HG03378 (cell line): Measurements from ENCODE around the gene CCND1.

ENCODE experiments used
- ATAC-seq: cut with Tn5 transposase; IDR thresholded peaks from one replicate; pipeline ENCODE4 v1.9.1; 2021; ENCODE audit warnings: mild to moderate bottlenecking, moderate library complexity; ENCODE audit not compliant: unreplicated experiment

CCND1 gene

DNA sequence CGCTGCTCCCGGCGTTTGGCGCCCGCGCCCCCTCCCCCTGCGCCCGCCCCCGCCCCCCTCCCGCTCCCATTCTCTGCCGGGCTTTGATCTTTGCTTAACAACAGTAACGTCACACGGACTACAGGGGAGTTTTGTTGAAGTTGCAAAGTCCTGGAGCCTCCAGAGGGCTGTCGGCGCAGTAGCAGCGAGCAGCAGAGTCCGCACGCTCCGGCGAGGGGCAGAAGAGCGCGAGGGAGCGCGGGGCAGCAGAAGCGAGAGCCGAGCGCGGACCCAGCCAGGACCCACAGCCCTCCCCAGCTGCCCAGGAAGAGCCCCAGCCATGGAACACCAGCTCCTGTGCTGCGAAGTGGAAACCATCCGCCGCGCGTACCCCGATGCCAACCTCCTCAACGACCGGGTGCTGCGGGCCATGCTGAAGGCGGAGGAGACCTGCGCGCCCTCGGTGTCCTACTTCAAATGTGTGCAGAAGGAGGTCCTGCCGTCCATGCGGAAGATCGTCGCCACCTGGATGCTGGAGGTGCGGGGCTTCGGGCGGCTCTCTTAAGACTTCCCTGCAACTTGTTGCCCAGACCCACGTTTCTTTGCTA, at the start of gene CCND1:
CCND1 (plus strand) TSS at position 162 of the 587 bp plus-strand sequence; CDS start at position 320, 158 bp downstream.
- no peak for ATAC-seq

DNA sequence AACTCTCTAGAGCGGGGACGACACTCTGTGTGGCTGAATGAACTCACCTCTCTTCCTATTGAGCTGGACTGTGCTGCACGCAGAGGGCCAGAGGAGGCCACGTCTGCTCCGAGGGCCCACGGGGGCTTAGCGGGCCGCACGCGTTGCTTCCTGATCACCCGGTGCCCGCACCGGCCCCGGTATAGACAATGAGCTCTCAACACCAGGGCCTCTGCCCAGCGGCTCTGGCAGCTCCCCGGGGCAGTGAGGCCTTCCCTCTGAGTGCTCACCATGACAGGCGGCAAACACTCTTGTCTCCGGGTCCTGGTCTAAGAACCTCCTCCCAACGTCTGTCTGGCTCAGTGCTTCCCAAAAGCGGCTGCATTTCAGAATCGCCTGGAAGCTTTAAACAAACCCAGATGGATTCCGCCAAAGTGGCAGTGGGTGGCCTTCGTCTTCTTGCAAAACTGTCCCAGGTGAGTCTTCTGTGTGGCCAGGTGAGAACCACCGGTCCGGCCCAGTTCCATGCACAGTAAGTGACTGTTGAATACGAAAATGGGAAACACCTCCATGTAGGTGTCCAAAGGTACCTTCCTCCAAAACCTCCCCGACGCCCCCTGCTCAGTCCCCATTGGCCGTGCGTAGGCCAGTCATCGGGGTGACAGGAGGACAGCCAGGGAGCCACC, 47.8 kb upstream of the CCND1 start:
- no peak for ATAC-seq

DNA sequence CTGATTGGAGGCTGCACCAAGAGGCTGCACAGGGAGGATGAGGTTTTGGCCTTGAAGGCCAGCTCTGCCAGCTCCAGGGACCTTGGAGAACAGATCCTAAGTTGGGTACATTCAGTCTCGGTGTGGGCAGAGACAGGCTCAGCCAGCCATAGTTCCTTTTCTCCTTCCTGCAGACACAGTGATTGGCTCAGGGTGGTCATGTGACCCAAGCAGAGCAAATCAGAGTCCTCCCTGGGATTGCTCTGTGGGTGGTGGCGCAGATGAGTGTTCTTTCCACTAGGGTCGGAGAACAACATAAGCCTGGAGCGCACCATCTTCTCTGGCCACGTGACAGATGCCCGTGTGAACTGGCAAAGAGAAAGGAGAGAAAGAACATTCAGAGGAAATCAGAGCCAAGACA, 47.1 kb upstream of the CCND1 start:
- ATAC-seq: no peak

DNA sequence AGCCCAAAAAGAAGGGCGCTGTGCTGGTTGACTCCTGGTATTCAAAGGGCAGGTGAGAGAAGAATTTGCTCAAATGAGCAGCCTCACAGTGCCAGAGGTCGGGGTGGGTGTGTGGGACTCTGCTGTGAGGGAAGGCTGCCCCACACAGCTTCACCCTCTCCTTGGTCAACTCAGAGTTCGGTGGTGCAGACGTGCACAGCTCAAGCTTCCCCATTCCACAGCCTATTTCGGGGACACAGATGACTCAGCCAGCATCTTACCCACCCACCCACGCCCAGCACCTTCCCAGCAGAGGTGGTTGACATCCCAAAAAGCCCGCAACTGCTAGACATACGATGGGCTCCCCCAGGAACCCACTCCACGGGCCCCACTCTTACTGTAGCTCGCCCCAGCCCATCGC, 46.5 kb upstream of the CCND1 start:
- ATAC-seq: no peak

DNA sequence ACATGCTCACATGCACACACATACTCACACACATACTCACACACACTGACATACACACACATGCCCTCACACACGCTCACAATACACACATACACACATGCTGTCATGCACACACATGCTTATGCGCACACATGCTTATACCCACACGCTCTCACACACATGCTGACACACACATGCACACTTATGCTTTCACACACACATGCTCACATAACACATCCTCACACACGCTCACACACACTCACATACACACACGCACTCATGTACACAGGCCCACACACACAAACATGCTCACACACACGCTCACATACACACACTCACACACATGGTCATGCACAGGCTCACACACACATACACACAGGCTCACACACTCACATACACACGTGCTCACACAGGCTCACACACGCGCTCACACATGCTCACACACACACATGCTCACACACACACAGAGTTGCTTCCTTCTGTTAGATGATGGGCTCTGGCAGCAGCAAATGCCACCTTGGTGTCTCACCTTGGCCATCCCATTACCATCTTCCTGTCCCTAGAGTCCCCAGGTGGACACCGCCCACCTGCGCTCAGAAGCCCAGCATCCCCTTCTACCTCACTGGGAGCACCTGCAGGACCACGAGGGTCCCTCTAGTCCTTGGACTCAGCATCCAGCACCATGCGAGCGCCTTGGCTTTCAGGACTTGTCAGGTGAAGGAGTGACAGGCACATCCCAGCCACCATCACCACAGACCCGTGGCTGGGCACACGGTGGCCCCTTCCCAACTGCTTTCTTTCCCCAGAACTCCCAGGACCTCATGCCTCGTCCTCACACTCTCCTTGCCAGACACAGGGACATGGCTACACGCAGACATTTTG, 44.9 kb upstream of the CCND1 start:
- ATAC-seq: no peak

DNA sequence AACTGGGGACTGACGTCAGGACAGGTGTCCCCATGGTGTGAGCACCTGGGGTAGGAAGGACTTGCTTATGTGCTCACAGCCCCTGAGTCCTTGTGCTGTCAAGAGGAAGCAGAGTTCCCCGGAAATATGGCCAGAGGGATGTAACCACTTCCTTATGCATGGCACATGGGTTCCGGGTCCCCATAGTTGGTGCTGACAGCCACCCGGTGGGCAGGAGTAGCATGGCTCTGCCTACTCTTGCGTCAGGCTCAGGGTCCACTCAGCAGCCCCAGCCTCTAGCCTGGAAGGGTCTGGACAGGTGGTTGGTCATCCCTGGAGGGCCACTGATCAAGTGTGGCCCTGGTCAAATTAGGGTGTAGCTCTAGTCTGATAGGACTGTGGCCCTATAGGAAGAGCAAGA, 42.8 kb upstream of the CCND1 start:
- ATAC-seq: no peak

DNA sequence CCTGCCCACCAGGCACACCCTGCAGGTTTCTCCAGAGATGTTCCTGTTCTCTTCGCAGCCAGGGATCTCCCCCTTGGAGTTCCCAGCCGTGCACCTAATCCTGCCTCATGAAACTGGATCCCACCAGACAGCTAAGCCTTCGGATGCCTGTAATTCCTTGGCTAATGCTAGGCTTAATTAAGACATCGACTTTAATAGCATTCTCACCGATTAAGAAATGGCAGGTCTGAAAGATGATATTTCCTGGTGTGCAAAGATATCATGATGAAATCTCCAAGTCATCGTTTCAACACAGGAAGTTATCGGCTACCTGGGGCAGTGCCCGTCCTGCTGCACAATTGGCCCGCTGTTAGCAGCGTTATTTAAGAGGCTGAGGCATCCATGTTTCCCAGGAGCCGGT, 41.5 kb upstream of the CCND1 start:
- ATAC-seq: no peak

DNA sequence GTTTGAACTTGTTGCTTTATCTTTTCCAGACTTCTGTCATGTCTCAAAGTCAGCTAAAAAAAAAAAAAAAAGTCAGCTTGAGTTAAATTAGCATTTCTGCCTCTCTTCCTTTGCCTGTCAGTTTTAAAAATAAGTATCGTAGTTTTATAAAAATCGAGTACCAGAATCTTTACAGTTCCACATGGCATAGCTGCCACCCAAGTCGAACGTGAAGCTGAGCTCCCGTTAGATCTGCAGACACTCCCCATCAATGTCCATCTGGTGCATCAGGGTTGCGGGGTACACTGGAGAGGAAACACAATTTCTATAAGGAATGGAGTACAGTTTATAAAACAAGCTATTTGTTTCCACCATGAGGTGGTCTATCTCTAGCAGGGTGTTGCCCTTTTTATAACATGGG, 41.0 kb upstream of the CCND1 start:
- no peak for ATAC-seq

DNA sequence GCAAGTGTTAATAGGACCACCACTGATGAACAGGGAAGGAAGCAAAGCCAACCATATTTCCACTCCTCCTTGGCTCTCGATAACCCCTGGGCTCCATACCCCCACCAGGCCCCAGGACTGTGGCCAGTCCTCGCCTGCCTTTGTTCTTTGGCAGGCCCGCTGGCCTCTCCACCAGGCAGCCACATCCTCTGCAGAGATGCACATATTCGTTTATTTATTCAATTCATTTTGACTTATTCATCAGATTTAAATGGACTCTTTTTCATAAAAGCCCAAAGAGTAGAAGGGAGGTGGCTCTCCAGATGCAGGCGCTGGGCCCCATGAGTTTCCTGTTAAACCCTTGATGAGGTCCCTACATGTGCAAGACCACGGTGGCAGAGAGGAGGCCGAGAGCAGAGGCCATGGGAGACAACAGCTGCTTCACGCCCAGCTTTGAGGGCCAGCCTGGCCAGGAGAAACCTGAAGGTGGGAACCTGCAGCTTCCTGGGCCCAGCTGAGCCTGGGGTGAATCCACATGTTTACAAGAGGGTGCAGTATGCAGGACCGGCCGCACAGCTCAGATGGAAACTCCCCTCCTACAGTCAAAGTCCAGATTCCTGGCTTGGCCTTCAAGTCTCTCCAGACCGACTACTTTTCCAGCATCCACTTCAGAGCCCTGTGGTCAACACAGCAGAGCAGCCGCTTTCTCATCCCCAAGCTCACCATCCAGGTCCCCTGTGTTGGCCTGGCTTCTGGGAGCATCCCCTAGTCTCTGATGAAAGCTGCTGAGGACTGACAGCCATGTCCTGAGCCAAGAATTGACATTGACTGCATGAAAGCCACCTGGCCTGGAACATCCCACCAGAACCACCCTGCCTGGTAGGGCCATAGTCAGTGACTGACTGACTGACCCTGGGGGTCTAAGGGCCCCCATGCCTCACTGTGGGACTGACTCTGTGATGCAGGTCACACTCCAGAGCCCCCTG, 39.7 kb upstream of the CCND1 start:
- ATAC-seq: no peak

DNA sequence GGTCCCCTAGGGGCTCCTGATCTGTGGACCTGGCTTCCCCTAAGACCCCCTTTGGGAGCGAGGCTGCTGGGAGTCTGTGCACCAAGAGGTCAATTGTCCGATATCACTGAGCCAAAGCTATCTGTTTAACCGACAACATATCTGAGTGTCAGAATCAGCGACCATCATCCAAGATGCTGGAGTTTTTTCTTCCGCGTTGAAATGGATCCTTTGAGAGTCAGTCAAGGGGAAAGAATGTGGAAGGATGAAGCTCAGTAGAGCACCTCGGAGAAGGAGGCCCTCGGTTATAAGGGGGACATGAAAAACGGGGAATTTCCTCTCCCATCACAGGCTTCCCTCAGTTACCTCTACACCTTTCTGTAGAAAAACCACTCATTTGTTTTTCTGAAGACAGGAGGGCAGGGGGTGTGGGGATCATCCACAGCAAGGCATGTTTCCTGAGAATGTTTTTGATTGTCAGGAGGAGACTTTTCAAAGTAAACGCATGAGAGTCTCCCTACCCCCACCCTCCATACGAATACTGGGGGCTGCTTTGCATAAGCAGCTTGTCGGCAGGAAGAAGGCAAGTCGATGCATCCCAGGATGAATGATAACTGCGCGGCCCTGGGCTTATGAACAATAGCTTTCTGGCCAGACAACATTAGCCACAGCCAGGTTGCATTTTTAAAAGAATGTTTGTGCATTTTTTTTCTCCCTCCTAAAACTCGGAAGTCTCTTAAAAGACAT, 37.7 kb upstream of the CCND1 start:
- ATAC-seq: no peak

DNA sequence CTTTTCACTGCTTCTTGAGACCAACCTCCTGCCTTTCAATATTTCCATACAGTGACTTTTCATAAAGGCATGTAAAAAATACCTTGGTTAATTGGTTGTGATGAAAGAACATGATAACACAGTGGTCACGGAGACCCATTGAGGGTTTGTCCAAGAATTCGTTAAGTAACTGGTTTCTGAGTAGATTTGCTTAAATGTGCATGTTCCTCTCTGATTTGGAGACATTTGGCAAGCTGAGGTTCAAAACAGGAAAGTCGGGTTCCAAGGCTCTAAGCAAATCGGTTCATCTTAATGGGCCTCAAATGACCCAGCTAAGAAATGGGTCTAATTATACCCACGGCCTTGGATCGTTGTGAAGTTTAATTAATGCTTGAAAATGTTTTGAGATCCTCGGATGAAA, 36.9 kb upstream of the CCND1 start:
- ATAC-seq: no peak

DNA sequence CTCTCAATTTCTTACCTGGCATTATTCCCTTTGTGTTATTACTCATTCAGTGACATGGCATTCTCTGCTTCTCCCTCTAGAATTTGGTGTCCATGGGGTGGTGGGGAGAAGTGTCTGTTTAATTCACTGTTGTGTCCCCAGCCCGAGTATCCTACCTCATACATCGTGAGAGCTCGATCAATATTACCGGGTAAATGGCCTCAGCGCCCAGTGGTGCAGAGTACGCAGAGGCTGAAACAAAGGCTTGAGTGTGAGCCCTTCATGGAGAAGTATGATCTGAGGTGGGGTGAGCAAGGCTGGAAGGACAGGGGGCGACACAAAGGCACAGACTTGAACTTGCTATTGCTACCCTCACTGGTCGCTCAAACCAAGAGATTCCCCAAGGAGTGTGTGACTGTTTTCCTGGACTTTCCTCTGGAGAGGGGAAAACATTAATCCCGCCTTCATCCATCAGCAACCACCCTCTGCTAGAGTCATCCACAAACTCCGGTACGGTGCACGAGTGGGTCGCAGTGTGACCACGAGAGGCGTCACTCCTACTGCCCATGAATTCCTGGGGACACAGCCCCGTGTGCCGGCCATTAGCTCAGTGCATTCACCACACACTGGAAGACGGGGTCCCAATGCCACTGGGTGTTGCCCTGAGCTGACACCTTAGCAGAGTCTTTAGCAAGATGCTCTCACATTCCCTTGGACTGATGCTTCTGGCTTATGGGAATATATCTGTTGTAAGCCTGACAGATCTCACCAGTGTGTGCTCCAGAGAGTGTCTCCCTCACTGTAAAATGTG, 35.0 kb upstream of the CCND1 start:
- no peak for ATAC-seq

DNA sequence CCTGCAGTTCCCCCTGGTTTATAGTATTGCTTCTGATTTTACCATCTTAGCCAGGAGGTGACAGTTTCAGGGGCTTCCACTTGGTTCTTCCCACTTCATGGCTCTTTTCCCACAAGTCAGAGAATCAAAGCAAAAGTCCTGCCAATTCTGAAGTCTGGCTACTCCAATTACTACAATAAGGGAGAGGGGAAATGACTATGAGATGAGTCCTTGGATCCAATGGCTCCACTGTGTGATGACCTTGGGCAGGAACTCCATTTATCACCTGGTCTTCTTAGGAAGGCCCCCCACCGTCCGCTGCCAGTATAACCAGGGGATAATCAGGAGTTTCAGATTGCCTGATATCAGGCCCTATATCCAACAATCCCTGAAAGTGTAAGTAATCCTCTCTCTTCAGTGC, 31.6 kb upstream of the CCND1 start:
- ATAC-seq: no peak

DNA sequence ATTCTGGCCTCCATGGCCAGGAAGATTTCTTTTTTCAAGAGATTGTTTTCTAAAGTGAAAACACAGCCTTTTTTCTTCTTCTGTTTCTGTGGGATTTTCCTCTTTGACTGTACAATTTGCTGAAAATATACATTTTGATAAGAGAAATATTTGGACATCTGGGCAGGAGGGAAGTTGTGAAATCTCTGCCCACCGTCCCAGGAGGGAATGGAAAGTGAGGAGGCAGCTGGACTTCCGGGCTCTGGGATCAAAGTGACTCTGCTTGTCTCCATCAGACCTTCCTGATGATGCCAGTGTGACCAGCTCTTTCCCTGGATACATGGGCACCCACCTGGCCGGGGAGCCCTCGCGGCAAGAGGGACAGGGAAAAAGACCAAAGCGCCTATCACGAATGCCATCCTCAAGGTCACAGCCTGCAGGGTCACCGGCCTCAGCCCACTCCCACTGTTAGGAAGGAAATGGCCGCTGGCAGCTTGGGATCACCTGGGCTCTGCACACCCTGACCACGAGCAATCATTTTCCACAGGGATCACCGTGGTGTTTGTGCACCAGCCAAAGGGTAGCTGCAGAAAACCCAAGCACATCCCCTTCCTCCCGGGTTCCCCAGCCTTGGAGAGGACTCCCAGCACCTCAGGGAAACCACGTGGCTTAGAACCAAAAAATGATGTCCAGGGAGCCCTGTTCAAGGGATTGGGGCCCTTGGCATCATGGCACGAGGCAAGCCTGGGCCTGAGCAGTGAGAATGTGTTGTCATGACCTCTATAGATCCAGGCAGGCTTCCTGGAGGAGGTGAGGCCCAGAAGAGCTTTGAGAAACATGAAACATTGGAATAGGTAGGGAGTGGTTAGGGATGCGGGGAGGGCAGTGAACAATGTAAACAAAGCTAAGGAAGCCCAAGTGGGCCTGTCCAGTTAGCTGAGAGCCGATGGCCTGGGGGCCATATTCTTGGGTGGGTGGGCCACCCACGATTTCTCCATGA, 29.1 kb upstream of the CCND1 start:
- no peak for ATAC-seq

DNA sequence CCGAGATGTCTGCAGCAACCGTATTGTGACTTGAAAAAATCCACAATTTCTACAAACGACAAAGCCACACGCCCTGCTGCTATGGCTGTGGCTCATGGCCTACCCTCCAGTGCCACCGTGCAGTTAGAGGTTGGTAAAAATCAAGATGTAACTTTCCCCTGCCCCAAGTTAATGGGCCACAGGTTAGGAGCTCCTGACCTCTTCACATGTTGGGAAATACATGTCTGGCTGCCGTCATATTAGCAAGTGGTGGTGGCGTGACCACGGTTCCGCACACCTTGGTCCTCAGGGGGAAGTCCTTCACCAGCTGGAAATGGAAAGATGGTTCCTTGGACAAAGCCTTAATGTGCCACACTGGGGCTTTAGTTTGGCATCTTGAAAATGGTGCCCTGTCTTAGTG, 27.4 kb upstream of the CCND1 start:
- ATAC-seq: no peak

DNA sequence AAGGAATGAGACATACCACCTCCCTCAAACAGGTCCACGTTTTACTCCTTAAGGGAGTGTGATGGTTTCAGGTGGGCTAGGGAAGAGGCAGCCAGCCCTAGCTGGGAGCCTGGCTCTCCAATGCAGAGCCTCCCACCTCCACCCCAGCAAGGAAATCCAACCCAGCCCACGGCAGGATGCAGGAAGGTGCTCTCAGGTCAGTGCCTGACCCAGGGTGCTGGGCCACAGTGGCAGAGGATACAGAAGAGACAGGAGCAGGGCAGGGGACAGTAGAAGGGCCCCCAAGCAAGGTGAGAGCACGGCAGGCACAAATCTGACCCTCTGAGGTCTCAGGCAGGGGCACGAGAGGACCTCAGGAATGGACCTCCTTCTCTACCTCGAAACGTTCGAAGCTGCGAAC, 26.9 kb upstream of the CCND1 start:
- no peak for ATAC-seq

DNA sequence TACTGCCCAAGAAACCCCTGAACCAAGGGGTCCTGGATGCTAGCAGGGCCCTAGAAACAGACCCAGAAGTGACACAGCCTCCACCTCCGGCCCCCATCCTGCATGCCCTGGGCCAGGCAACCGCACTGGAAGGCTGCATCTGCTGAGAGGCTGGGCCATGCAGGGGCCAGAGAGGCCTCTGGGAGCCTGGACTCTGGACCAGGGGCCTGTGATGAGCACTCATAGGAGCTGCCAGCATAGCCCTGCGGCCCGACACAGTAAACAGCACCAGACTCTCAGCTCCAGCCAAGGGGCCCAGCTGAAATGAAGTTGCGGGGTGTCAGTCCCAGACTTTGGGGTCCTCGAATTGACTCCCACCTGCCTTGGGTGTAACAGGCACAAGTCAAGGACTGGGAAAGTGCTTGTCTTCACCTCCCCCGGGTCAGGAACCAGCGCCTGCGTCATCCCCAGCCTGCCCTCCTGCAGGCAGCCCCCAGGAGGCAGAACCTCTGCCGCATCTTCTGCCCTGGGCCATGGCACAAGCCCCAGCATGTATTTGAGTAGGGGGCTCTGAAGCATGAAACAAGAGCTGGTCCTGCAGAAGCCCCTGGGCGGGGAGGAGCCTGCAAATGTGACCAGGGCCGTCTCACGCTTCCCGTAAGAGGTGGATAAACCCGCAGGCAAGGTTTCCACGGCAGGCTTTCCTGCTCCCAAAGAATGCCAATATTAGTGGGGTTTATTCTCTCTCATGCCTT, 25.2 kb upstream of the CCND1 start:
- ATAC-seq: no peak

DNA sequence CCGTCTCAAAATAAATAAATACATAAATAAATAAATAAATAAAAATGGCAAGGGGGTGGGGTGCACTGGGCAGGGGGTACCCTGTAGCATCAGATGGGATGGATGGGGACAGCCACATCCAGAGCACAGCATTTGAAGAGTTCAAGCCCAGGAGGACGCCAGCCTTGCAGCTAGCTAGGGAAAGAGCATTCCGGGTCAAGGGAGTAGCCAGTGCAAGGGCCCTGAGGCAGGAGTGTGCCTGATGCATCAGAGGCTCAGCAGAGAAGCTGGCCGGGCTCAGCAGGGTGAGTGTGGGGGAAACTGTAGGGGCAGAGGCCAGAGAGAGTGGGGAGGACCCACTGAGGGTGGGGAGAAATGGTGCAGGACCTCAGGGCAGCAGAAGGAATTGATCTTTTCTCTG, 23.7 kb upstream of the CCND1 start:
- ATAC-seq: no peak
